ENCODE measurements around the gene DAZ2. TPM values are rescaled to one million over a fixed set of nuclear protein-coding genes. Genes with fewer than 3 reads are reported as not detected.
"Not testable (repeated sequence)": the region's sequence is repeated elsewhere in the genome, so short reads cannot be mapped to it uniquely, and the experiment has no call there.

Gene DAZ2
- not detected for total RNA-seq
- long read RNA-seq: 0 reads

GRCh38 chrY:23219233-23219632 lies at the start of gene DAZ2:
DAZ2 (plus strand) TSS chrY:23219533; CDS start chrY:23219741, 208 bp downstream.
- H3K9me3 ChIP-seq; ATAC-seq; H3K27me3 ChIP-seq (ENCODE audit: low read depth); H3K27ac ChIP-seq; DNase-seq; H3K36me3 ChIP-seq; intact Hi-C loops (cut with DNase I); H3K4me3 ChIP-seq; H3K4me1 ChIP-seq: not testable (repeated sequence)

- H3K27me3 ChIP-seq (ENCODE audit: low read depth); H3K9me3 ChIP-seq; DNase-seq; H3K4me3 ChIP-seq; intact Hi-C loops (cut with DNase I); H3K4me1 ChIP-seq; H3K36me3 ChIP-seq; H3K27ac ChIP-seq; ATAC-seq: not testable (repeated sequence)
These were observed 20.4 kb upstream of the DAZ2 start, which contains the start of gene DAZ1 for GRCh38 chrY:23198908-23199307. DAZ1 (minus strand) TSS chrY:23199008; CDS start chrY:23198800, 208 bp downstream.

- intact Hi-C loops (cut with DNase I); DNase-seq: not testable (repeated sequence)
These were observed 11.9 kb upstream of the DAZ2 start for GRCh38 chrY:23207455-23207854.

GRCh38 chrY:23209802-23210495 lies 9.4 kb upstream of the DAZ2 start:
- H3K36me3 ChIP-seq; ATAC-seq; H3K27me3 ChIP-seq (ENCODE audit: low read depth); H3K4me3 ChIP-seq; H3K4me1 ChIP-seq; DNase-seq; H3K27ac ChIP-seq; H3K9me3 ChIP-seq; intact Hi-C loops (cut with DNase I): not testable (repeated sequence)

More at GRCh38 chrY:23207455-23207854, 11.9 kb upstream of the DAZ2 start:
- H3K9me3 ChIP-seq; H3K4me3 ChIP-seq; ATAC-seq; H3K36me3 ChIP-seq; H3K27me3 ChIP-seq (ENCODE audit: low read depth); H3K4me1 ChIP-seq; H3K27ac ChIP-seq: not testable (repeated sequence)

GRCh38 chrY:23210681-23211080 lies 8.7 kb upstream of the DAZ2 start:
- H3K27ac ChIP-seq; ATAC-seq; DNase-seq; H3K4me3 ChIP-seq; H3K27me3 ChIP-seq (ENCODE audit: low read depth); H3K4me1 ChIP-seq; H3K36me3 ChIP-seq; intact Hi-C loops (cut with DNase I); H3K9me3 ChIP-seq: not testable (repeated sequence)

Other genes starting within 250 kb of the DAZ2 start
- not detected for gene BPY2, start 235.3 kb upstream of the DAZ2 start, total RNA-seq
- not detected for gene DAZ1, start 20.5 kb upstream of the DAZ2 start, total RNA-seq